CD4-positive, alpha-beta T cell treated with Interleukin-10 for 1 hour (primary cell): Measurements from ENCODE around the gene KCNK6.
"Not testable (repeated sequence)": the region's sequence is repeated elsewhere in the genome, so short reads cannot be mapped to it uniquely, and the experiment has no call there.

Experiments used
- DNase-seq: peaks from one replicate; pipeline ENCODE4 v3.0.0-alpha.2; 2020

The KCNK6 gene

DNA sequence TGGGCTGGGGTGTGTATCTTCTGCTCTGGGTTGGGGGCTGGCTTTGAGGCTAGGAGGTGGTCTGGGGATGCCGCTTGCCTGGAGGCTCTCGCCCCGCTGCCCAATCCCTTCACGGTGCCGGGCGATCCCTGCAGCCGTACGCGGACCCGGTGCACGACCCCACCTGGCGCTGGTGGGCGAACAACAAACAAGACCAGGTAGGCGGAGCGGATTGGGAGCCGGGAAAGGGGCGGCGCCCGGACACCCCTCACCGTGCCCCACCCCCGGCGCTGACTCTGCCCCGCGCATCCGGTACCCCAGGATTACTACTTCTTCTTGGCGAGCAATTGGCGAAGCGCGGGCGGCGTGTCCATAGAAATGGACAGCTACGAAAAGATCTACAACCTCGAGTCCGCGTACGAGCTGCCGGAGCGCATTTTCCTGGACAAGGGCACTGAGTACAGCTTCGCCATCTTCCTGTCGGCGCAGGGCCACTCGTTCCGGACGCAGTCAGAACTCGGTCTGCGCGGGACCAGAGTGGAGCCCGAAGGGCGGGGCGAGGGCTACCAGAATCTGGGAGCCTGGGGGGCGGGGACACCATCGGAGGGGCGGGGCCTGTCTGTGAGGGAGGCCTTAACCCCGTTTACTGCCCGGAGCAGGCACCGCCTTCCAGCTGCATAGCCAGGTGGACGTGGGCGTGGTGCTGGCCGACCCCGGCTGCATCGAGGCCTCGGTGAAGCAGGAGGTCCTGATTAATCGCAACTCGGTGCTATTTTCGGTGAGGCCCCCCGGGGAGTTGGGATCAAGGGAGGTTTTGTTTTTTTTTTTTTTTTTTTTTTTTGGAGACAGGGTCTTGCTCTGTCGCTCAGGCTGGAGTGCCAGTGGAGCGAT, 42.7 kb downstream of the KCNK6 start:
- DNase-seq = peak; percentile 80

DNA sequence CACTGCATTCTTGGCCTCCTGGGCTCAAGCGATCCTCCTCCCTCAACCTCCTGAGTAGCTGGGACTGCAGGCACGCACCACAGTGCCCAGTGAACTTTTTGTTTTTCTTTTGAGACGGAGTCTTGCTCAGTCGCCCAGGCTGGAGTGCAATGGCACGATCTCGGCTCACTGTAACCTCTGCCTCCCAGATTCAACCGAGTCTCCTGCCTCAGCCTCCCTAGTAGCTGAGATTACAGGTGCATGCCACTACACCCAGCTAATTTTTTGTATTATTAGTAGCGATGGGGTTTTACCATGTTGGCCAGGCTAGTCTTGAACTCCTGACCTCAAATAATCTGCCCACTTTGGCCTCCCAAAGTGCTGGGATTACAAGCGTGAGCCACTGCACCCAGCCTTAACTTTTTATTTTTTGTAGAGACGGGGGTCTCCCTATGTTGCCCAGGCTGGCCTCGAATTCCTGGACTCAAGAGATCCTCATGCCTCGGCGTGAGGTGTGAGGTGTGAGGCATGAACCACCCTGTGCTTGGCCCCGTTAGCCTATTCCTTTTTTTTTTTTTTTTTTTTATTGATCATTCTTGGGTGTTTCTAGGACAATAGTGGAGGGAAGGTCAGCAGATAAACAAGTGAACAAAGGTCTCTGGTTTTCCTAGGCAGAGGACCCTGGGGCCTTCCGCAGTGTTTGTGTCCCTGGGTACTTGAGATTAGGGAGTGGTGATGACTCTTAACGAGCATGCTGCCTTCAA, 43.5 kb downstream of the KCNK6 start:
- DNase-seq = not testable (repeated sequence)

DNA sequence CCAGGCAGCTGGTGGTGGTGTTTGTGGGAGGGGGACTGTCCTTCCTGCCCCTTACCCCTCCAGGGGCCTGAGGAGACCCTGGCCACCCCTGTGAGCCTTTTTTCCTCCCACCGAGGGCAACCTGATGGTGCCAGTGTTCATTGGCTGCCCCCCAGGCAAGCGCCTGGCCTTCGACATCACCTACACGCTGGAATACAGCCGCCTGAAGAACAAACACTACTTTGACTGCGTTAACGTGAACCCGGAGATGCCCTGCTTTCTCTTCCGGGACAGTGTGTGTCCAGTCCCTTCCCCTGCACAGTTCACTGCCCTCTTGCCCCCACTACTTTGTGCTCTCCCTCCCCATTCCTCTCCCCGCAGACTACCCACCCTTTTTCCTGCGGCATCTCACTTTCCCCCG, 47.4 kb downstream of the KCNK6 start:
- DNase-seq = no peak

- no peak for DNase-seq
These were observed 49.9 kb downstream of the KCNK6 start for GRCh38 chr19:38369584-38369983.

GRCh38 chr19:38370299-38370698, 50.7 kb downstream of the KCNK6 start:
- DNase-seq = no peak

DNA sequence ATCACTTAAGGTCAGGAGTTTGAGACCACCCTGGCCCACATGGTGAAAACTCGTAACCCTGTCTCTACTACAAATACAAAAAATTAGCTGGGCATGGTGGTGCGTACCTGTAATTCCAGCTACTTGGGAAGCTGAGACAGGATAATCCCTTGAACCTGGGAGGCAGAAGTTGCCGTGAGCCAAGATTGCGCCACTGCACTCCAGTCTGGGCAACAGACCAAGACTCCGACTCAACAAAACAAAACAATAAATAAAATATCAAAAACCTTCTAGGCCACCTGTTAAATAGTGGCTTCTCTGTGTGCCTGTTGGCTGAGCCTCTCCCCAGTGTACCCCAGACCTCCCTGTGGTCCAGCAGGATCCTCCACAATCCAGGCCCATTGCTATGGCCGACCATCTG, 51.4 kb downstream of the KCNK6 start:
- no peak for DNase-seq

- no peak for DNase-seq
These were observed 54.3 kb downstream of the KCNK6 start for GRCh38 chr19:38373907-38374331.

GRCh38 chr19:38374332-38375097, 54.9 kb downstream of the KCNK6 start, which contains the start of gene PSMD8:
Gene PSMD8 (plus strand): TSS chr19:38374571. CDS start chr19:38374602, 31 bp downstream.
- peak; percentile 99 for DNase-seq

DNA sequence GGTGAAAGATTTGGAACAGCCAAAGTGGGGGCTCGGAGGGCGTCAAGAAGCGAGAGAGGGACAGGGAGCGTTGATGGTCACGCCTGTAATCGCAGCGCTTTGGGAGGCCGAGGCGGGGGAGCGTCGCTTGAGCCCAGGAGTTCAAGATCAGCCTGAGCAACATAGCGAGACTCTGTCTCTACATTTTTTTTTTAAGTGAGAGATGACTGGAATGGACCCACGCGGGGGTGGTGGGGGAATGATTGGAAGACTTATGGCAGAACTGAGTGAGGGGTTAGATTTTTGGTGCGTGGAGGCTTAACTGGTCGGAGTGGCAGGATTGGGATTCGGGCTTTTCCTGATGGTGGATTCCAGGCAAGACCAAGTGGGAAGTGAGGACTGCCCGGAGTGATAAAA, 55.5 kb downstream of the KCNK6 start:
- DNase-seq = no peak

DNA sequence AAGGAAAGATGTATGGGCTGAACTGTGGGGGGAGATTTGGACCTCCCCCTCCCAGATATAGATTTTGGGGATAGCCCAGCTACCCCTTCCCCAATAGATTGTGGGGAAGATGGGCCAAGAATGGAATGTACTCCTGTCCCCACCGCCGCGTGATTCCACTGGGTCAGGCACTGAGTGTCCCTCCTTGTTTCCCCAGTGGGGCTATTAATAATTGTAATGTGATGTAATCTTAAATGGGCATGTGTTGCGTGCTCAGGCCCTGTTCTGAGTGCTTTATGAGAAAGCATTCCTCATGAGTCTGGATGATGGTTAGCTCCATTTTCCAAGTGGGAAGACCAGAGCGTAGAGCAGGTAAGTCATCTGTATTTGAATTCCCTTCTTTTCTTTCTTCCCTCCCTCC, 56.1 kb downstream of the KCNK6 start:
- DNase-seq = no peak

GRCh38 chr19:38376576-38376975, 56.9 kb downstream of the KCNK6 start:
- DNase-seq = no peak

- no peak for DNase-seq
These were observed 57.4 kb downstream of the KCNK6 start for GRCh38 chr19:38377052-38377451.

DNA sequence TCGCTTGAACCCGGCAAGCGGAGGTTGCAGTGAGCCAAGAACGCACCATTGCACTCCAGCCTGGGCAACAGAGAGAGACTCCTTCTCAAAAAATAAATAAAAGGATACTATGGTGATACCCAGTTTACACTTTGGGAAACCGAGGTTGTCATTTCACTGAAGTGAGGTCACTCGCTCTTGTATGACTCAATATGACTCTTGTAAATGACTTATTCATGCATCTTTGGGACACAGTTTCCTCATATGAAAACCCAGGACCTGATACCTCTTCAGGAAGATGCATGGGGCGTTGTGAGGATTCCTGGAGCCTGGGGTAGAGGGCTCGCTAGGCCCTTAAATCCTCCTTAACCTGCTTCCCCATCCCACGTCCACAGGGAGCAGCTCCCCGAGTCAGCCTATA, 59.2 kb downstream of the KCNK6 start:
- DNase-seq = no peak

- no peak for DNase-seq
These were observed 61.5 kb downstream of the KCNK6 start for GRCh38 chr19:38381138-38381537.
